OCI-LY7 (cell line): Measurements from ENCODE around the gene FRMD3.

Experiments used
- CTCF ChIP-seq: fragments of 200-600 bp; sonication (generic); conservative IDR thresholded peaks from 2 replicates; pipeline ENCODE4 v1.5.1; 2014; ENCODE audit warnings: mild to moderate bottlenecking, antibody characterized with exemption, low read length, moderate library complexity, mixed read lengths
- EZH2phosphoT487 ChIP-seq: fragments of 200-600 bp; sonication (generic); IDR thresholded peaks from 2 replicates; pipeline ENCODE4 v1.6.1; 2018; ENCODE audit warnings: low read depth, borderline replicate concordance, mild to moderate bottlenecking, mixed run types, antibody characterized with exemption, low read length, moderate library complexity, mixed read lengths

DNA sequence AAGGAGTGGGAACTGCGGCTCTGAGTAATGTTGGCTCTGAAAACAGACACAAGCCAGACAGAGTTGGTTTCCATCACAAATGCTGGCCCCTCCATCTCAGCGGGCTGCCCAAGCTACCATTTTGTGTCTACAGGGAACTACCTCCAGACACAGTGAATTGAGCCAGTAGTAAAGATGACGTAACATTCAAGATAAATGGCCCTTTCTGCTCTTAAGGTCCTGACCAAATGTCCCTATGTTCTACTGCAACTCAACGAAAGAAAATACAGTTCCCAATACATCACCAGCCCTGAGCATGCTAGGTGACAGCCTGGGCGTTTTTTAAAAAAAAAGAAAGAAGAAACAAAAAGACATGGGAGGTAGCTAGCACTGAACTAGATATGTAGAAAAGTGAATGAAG lies 247.5 kb downstream of the FRMD3 start:
- TF ChIP-seq CTCF: no peak
- TF ChIP-seq EZH2phosphoT487: no peak
